DOHH2 (cell line): ENCODE measurements around the gene IGFBP2.

Experiments used
- H3F3A ChIP-seq: fragments of 200-600 bp; sonication (generic), shearing (Covaris generic); 2 replicates; pipeline ENCODE4 v1.6.0; 2016; ENCODE audit warnings: antibody characterized with exemption, mild to moderate bottlenecking; ENCODE audit not compliant: control insufficient read depth, insufficient read depth
- H3K27ac ChIP-seq: fragments of 200-600 bp; sonication (generic); 2 replicates; pipeline ENCODE4 v1.5.1; 2014; ENCODE audit warnings: low read depth, mild to moderate bottlenecking, low read length, moderate library complexity
- H3K27me3 ChIP-seq: fragments of 200-600 bp; sonication (generic); 2 replicates; pipeline ENCODE4 v1.6.1; 2014; ENCODE audit warnings: mild to moderate bottlenecking, low read length, mixed read lengths; ENCODE audit not compliant: control insufficient read depth
- H3K36me3 ChIP-seq: fragments of 200-600 bp; sonication (generic); 2 replicates; pipeline ENCODE4 v1.6.1; 2014; ENCODE audit warnings: mild to moderate bottlenecking, low read length, moderate library complexity, mixed read lengths; ENCODE audit not compliant: control insufficient read depth
- H3K4me1 ChIP-seq: fragments of 200-600 bp; sonication (generic); 2 replicates; pipeline ENCODE4 v1.6.1; 2014; ENCODE audit warnings: mild to moderate bottlenecking, low read length, mixed read lengths; ENCODE audit not compliant: control insufficient read depth
- H3K4me2 ChIP-seq: fragments of 200-600 bp; sonication (generic); 2 replicates; pipeline ENCODE4 v1.6.0; 2014; ENCODE audit warnings: mild to moderate bottlenecking, low read length, moderate library complexity
- H3K4me3 ChIP-seq: fragments of 200-600 bp; sonication (generic); 2 replicates; pipeline ENCODE4 v1.5.1; 2014; ENCODE audit warnings: mild to moderate bottlenecking, low read length, mixed read lengths
- H3K79me2 ChIP-seq: fragments of 200-600 bp; sonication (generic); 2 replicates; pipeline ENCODE4 v1.6.1; 2014; ENCODE audit warnings: mild to moderate bottlenecking, low read length, mixed read lengths; ENCODE audit not compliant: control insufficient read depth
- H3K9me2 ChIP-seq: fragments of 200-600 bp; sonication (generic); replicated peaks from 2 replicates; pipeline ENCODE4 v1.6.1; 2014; ENCODE audit warnings: mild to moderate bottlenecking, low read length, mixed read lengths; ENCODE audit not compliant: control insufficient read depth
- H3K9me3 ChIP-seq: fragments of 200-600 bp; sonication (generic); 2 replicates; pipeline ENCODE4 v1.6.1; 2014; ENCODE audit warnings: antibody characterized with exemption, low read length, mixed read lengths; ENCODE audit not compliant: control insufficient read depth, insufficient read depth
- H4K20me1 ChIP-seq: fragments of 200-600 bp; sonication (generic); 2 replicates; pipeline ENCODE4 v1.6.0; 2014; ENCODE audit warnings: low read depth, mild to moderate bottlenecking, antibody characterized with exemption, low read length, moderate library complexity; ENCODE audit not compliant: control insufficient read depth, insufficient read depth
- CTCF ChIP-seq: fragments of 200-600 bp; sonication (generic); IDR thresholded peaks from one replicate; pipeline ENCODE4 v1.5.1; 2014; ENCODE audit warnings: antibody characterized with exemption, mild to moderate bottlenecking, low read depth, low read length; ENCODE audit not compliant: poor library complexity, severe bottlenecking
- EZH2phosphoT487 ChIP-seq: fragments of 200-600 bp; sonication (generic); IDR thresholded peaks from 2 replicates; pipeline ENCODE4 v1.6.1; 2017; ENCODE audit warnings: borderline replicate concordance, mild to moderate bottlenecking, antibody characterized with exemption, low read length, moderate library complexity, mixed read lengths

IGFBP2 gene

GRCh38 chr2:216664593-216665034 is 31.4 kb downstream of the IGFBP2 start:
- Histone ChIP-seq H3K27ac (no peak overlapping the region), H3K36me3 (no peaks in the 10 kb centered on the region), H3K4me2 (no peak overlapping the region), H3K4me3 (no peak overlapping the region), H3K9me2 (no peaks in the 10 kb centered on the region), H4K20me1 (no peaks in the 10 kb centered on the region), H3K27me3 (no peaks in the 10 kb centered on the region), H3F3A (no peaks in the 10 kb centered on the region), H3K79me2 (no peaks in the 10 kb centered on the region), H3K4me1 (peaks cover 21% of the 10 kb centered on the region), H3K9me3 (no peaks in the 10 kb centered on the region)
- no peak for TF ChIP-seq EZH2phosphoT487
- TF ChIP-seq CTCF, result peak; percentile 56

- Histone ChIP-seq H3K4me2 (no peak overlapping the region), H3K9me3 (no peaks in the 10 kb centered on the region), H3K27me3 (peaks cover 4% of the 10 kb centered on the region; the same call in 1 of the 2 replicates), H3K27ac (no peak overlapping the region), H3K9me2 (no peaks in the 10 kb centered on the region), H3K36me3 (no peaks in the 10 kb centered on the region), H3K79me2 (no peaks in the 10 kb centered on the region), H3F3A (no peaks in the 10 kb centered on the region), H3K4me1 (peaks cover 21% of the 10 kb centered on the region), H3K4me3 (no peak overlapping the region), H4K20me1 (no peaks in the 10 kb centered on the region)
- TF ChIP-seq EZH2phosphoT487 (no peak), CTCF (no peak)
Measured at GRCh38 chr2:216665242-216665641, 32.0 kb downstream of the IGFBP2 start.

GRCh38 chr2:216665717-216666116 is 32.5 kb downstream of the IGFBP2 start:
- no peak overlapping the region for H3K27ac ChIP-seq
- no peaks in the 10 kb centered on the region for H3F3A ChIP-seq
- no peaks in the 10 kb centered on the region for H3K9me2 ChIP-seq
- H3K4me1 ChIP-seq, result peaks cover 21% of the 10 kb centered on the region
- H3K27me3 ChIP-seq, result peaks cover 7% of the 10 kb centered on the region
- H3K4me3 ChIP-seq, result no peak overlapping the region
- H3K79me2 ChIP-seq, result no peaks in the 10 kb centered on the region
- no peaks in the 10 kb centered on the region for H4K20me1 ChIP-seq
- no peaks in the 10 kb centered on the region for H3K9me3 ChIP-seq
- H3K36me3 ChIP-seq, result no peaks in the 10 kb centered on the region
- H3K4me2 ChIP-seq, result no peak overlapping the region
- no peak for TF ChIP-seq CTCF
